WTC11 (cell line): ENCODE measurements around the gene MCM5. TPM values are rescaled to one million over a fixed set of nuclear protein-coding genes. Genes with fewer than 3 reads are reported as not detected.
A peak's percentile ranks its signal among the peaks of the same experiment; 100 is the strongest.

Experiments used
- ATAC-seq: fragments of 200-7000 bp; cut with Tn5 transposase; 2 replicates; pipeline ENCODE4 v1.10.0; 2021; ENCODE audit warnings: mild to moderate bottlenecking, moderate library complexity
- CTCF ChIA-PET: fragments of 300-600 bp; sonication (Branson Sonifier 250); formaldehyde crosslinking; loops from one replicate; lab custom pipeline; 2021; ENCODE audit warnings: antibody characterized with exemption; lab: Charles Lee
- POLR2A ChIA-PET: fragments of 350-600 bp; sonication (Branson Sonifier 250); formaldehyde crosslinking; loops from one replicate; lab custom pipeline; 2021; ENCODE audit warnings: antibody characterized with exemption; lab: Charles Lee
- DNase-seq: peaks from one replicate; pipeline ENCODE4 v3.0.0; 2021; ENCODE audit warnings: low spot score
- H3K27ac Mint-ChIP-seq: 2 replicates; pipeline ENCODE4 v1.8.0; 2021; ENCODE audit warnings: mixed read lengths
- H3K27me3 Mint-ChIP-seq: 2 replicates; pipeline ENCODE4 v1.8.0; 2021; ENCODE audit warnings: low read depth, mild to moderate bottlenecking, moderate library complexity, mixed read lengths
- H3K36me3 Mint-ChIP-seq: 2 replicates; pipeline ENCODE4 v1.8.0; 2021; ENCODE audit warnings: mixed read lengths
- H3K4me1 Mint-ChIP-seq: 2 replicates; pipeline ENCODE4 v1.8.0; 2022; ENCODE audit warnings: mixed read lengths
- H3K4me3 Mint-ChIP-seq: 2 replicates; pipeline ENCODE4 v1.8.0; 2021; ENCODE audit warnings: mild to moderate bottlenecking, moderate library complexity, mixed read lengths
- H3K9me3 Mint-ChIP-seq: 2 replicates; pipeline ENCODE4 v1.8.0; 2021; ENCODE audit warnings: mixed read lengths
- ATF2 ChIP-seq: sonication (generic); formaldehyde crosslinking; IDR thresholded peaks from 2 replicates; pipeline ENCODE4 v1.8.1; 2022; ENCODE audit warnings: low read depth, missing genetic modification reagents, borderline replicate concordance
- CREB1 ChIP-seq: sonication (generic); formaldehyde crosslinking; IDR thresholded peaks from 2 replicates; pipeline ENCODE4 v1.8.0; 2023; ENCODE audit warnings: mild to moderate bottlenecking, missing genetic modification reagents
- CTCF ChIP-seq: fragments of 200-600 bp; IDR thresholded peaks from 2 replicates; pipeline ENCODE4 v1.8.0; 2022; ENCODE audit warnings: antibody characterized with exemption
- E2F4 ChIP-seq: sonication (generic); formaldehyde crosslinking; IDR thresholded peaks from 2 replicates; pipeline ENCODE4 v1.8.1; 2022; ENCODE audit warnings: low read depth, mild to moderate bottlenecking, moderate library complexity, missing genetic modification reagents, borderline replicate concordance
- ELF4 ChIP-seq: sonication (generic); formaldehyde crosslinking; IDR thresholded peaks from 2 replicates; pipeline ENCODE4 v1.8.1; 2022; ENCODE audit warnings: low read depth, mild to moderate bottlenecking, moderate library complexity, missing genetic modification reagents
- EMX1 ChIP-seq: fragments of 250-450 bp; sonication (Bioruptor Pico); IDR thresholded peaks from 2 replicates; pipeline ENCODE4 v1.8.0; 2021; ENCODE audit warnings: mild to moderate bottlenecking
- FOXJ3 ChIP-seq: sonication (generic); formaldehyde crosslinking; IDR thresholded peaks from 2 replicates; pipeline ENCODE4 v1.9.0; 2021; ENCODE audit warnings: missing genetic modification reagents, mild to moderate bottlenecking, borderline replicate concordance
- GABPB1 ChIP-seq: sonication (generic); formaldehyde crosslinking; IDR thresholded peaks from 2 replicates; pipeline ENCODE4 v1.8.1; 2023; ENCODE audit warnings: mild to moderate bottlenecking, missing genetic modification reagents
- HMGXB4 ChIP-seq: sonication (generic); formaldehyde crosslinking; IDR thresholded peaks from 2 replicates; pipeline ENCODE4 v1.8.1; 2023; ENCODE audit warnings: mild to moderate bottlenecking, moderate library complexity, missing genetic modification reagents
- KAT7 ChIP-seq: sonication (generic); formaldehyde crosslinking; IDR thresholded peaks from 2 replicates; pipeline ENCODE4 v1.8.1; 2023; ENCODE audit warnings: missing genetic modification reagents, mild to moderate bottlenecking, borderline replicate concordance
- NFATC4 ChIP-seq: fragments of 250-450 bp; sonication (Bioruptor Pico); IDR thresholded peaks from 2 replicates; pipeline ENCODE4 v1.9.0; 2021; ENCODE audit warnings: mild to moderate bottlenecking
- NFYB ChIP-seq: sonication (generic); formaldehyde crosslinking; conservative IDR thresholded peaks from 2 replicates; pipeline ENCODE4 v1.8.0; 2022; ENCODE audit warnings: low read depth, missing genetic modification reagents
- PRDM15 ChIP-seq: sonication (generic); formaldehyde crosslinking; IDR thresholded peaks from 2 replicates; pipeline ENCODE4 v1.8.0; 2022; ENCODE audit warnings: missing genetic modification reagents
- RORB ChIP-seq: fragments of 250-450 bp; sonication (Bioruptor Pico); IDR thresholded peaks from 2 replicates; pipeline ENCODE4 v1.9.0; 2021; ENCODE audit warnings: mild to moderate bottlenecking
- SP1 ChIP-seq: sonication (generic); formaldehyde crosslinking; conservative IDR thresholded peaks from 2 replicates; pipeline ENCODE4 v1.8.1; 2022; ENCODE audit warnings: missing genetic modification reagents
- TEAD4 ChIP-seq: sonication (generic); formaldehyde crosslinking; IDR thresholded peaks from 2 replicates; pipeline ENCODE4 v1.8.0; 2022; ENCODE audit warnings: mild to moderate bottlenecking, missing genetic modification reagents
- TP53 ChIP-seq: sonication (generic); formaldehyde crosslinking; IDR thresholded peaks from 2 replicates; pipeline ENCODE4 v1.8.1; 2023; ENCODE audit warnings: mild to moderate bottlenecking, missing genetic modification reagents
- ZMAT4 ChIP-seq: fragments of 250-450 bp; sonication (Bioruptor Pico); IDR thresholded peaks from 2 replicates; pipeline ENCODE4 v1.9.0; 2021; ENCODE audit warnings: mild to moderate bottlenecking
- ZNF232 ChIP-seq: sonication (generic); formaldehyde crosslinking; IDR thresholded peaks from 2 replicates; pipeline ENCODE4 v1.8.0; 2022; ENCODE audit warnings: mild to moderate bottlenecking, missing genetic modification reagents
- ZNF317 ChIP-seq: sonication (generic); formaldehyde crosslinking; IDR thresholded peaks from 2 replicates; pipeline ENCODE4 v1.8.1; 2023; ENCODE audit warnings: low read depth, mild to moderate bottlenecking, moderate library complexity, missing genetic modification reagents, borderline replicate concordance
- ZNF532 ChIP-seq: fragments of 250-450 bp; sonication (Bioruptor Pico); IDR thresholded peaks from 2 replicates; pipeline ENCODE4 v1.9.0; 2021; ENCODE audit warnings: mild to moderate bottlenecking, borderline replicate concordance
- total RNA-seq: library from RNA; stranded (reverse); gene quantifications from 3 replicates; pipeline ENCODE4 v1.2.3, GENCODE V29; 2021

MCM5 gene
- total RNA-seq, 1 experiment from 2014 or later: 261 TPM

GRCh38 chr22:35446365-35446764 is 46.4 kb downstream of the MCM5 start (continued):
- TF ChIP-seq TEAD4: no peak
- no peak for TF ChIP-seq ZNF532 (CRISPR knock-in tag)
- no peak for TF ChIP-seq EMX1 (CRISPR knock-in tag)
- no peak for TF ChIP-seq KAT7 (CRISPR knock-in tag)
- no peak for TF ChIP-seq ZNF317

GRCh38 chr22:35448523-35448922 is 48.6 kb downstream of the MCM5 start:
- H3K4me1 Mint-ChIP-seq: peaks cover 33% of the 10 kb centered on the region
- peak overlapping the region; percentile 29; the same call in 1 of the 2 replicates for H3K27ac Mint-ChIP-seq
- POLR2A ChIA-PET: interaction anchor here (0.5 kb wide), 1 partner anchor 18 kb away, joined by 3 read pairs; no protein-coding TSS in a partner anchor
- H3K36me3 Mint-ChIP-seq: peaks cover 32% of the 10 kb centered on the region
- no peak for DNase-seq
- CTCF ChIA-PET: interaction anchor here (1.8 kb wide), 1 partner anchor 98 kb away, joined by 6 read pairs; no protein-coding TSS in a partner anchor
- peak; percentile 19; the same call in 1 of the 2 replicates for ATAC-seq
- no peak for TF ChIP-seq PRDM15 (CRISPR knock-in tag)
- no peak for TF ChIP-seq CTCF
- TF ChIP-seq E2F4: no peak
- TF ChIP-seq ZNF232 (CRISPR knock-in tag): no peak
- no peak for TF ChIP-seq CREB1 (CRISPR knock-in tag)
- TF ChIP-seq TP53 (CRISPR knock-in tag): no peak
- TF ChIP-seq FOXJ3: no peak
- no peak for TF ChIP-seq KAT7 (CRISPR knock-in tag)
- no peak for TF ChIP-seq NFATC4 (CRISPR knock-in tag)
- TF ChIP-seq ELF4: no peak
- TF ChIP-seq TEAD4: no peak
- TF ChIP-seq SP1 (CRISPR knock-in tag): no peak
- no peak for TF ChIP-seq ZMAT4 (CRISPR knock-in tag)
- TF ChIP-seq RORB (CRISPR knock-in tag): no peak
- TF ChIP-seq GABPB1 (CRISPR knock-in tag): no peak
- no peak for TF ChIP-seq HMGXB4 (CRISPR knock-in tag)
- TF ChIP-seq ATF2 (CRISPR knock-in tag): no peak
- TF ChIP-seq NFYB (CRISPR knock-in tag): no peak
- no peak overlapping the region for H3K4me3 Mint-ChIP-seq
- peaks cover 2% of the 10 kb centered on the region; the same call in 1 of the 2 replicates for H3K27me3 Mint-ChIP-seq
- no peaks in the 10 kb centered on the region for H3K9me3 Mint-ChIP-seq
